Erythroblast (primary cell): ENCODE data around the gene CHID1.

Experiments used
- DNase-seq, 2 experiments: peaks; one replicate each; lab custom pipeline; 2025; lab: John Stamatoyannopoulos, UW
- GATA1 ChIP-seq: IDR thresholded peaks from 2 replicates; pipeline ENCODE4 v1.6.1; 2011; ENCODE audit warnings: low read depth, mild to moderate bottlenecking, control low read depth, low read length, moderate library complexity
- POLR2A ChIP-seq: IDR thresholded peaks from 2 replicates; pipeline ENCODE4 v1.6.1; 2011; ENCODE audit warnings: mild to moderate bottlenecking, low read length

CHID1 gene

GRCh38 chr11:827897-828192, 82.8 kb downstream of the CHID1 start, which contains the start of gene CRACR2B:
Gene CRACR2B (plus strand): TSS chr11:827919. CDS start chr11:828608, 689 bp downstream.
- DNase-seq: no peak
- TF ChIP-seq POLR2A (no peak), GATA1 (no peak)

GRCh38 chr11:827146-827896, 83.3 kb downstream of the CHID1 start:
- DNase-seq: no peak
- TF ChIP-seq POLR2A (no peak), GATA1 (no peak)

- TF ChIP-seq POLR2A (no peak), GATA1 (no peak)
- no peak for DNase-seq
These were observed 83.8 kb downstream of the CHID1 start for GRCh38 chr11:826836-827145.

GRCh38 chr11:826227-826621, 84.4 kb downstream of the CHID1 start:
- TF ChIP-seq GATA1 (no peak), POLR2A (no peak)
- DNase-seq: no peak

GRCh38 chr11:825366-826226, 85.0 kb downstream of the CHID1 start:
- DNase-seq: no peak
- TF ChIP-seq POLR2A: no peak
- no peak for TF ChIP-seq GATA1

- no peak for TF ChIP-seq POLR2A
- TF ChIP-seq GATA1: no peak
- DNase-seq: no peak
These were observed 85.7 kb downstream of the CHID1 start for GRCh38 chr11:824942-825341.

GRCh38 chr11:824292-824880, 86.2 kb downstream of the CHID1 start:
- DNase-seq: no peak
- no peak for TF ChIP-seq GATA1
- no peak for TF ChIP-seq POLR2A

- DNase-seq: no peak
- no peak for TF ChIP-seq POLR2A
- TF ChIP-seq GATA1: no peak
These were observed 86.9 kb downstream of the CHID1 start for GRCh38 chr11:823441-824291.

GRCh38 chr11:821512-822371, 88.9 kb downstream of the CHID1 start:
- TF ChIP-seq POLR2A (no peak), GATA1 (no peak)
- no peak for DNase-seq

GRCh38 chr11:820655-821511, 89.7 kb downstream of the CHID1 start:
- DNase-seq: no peak
- TF ChIP-seq POLR2A (no peak), GATA1 (no peak)

- peak; percentile 93 for DNase-seq
- no peak for TF ChIP-seq POLR2A
- TF ChIP-seq GATA1: no peak
These were observed 90.5 kb downstream of the CHID1 start for GRCh38 chr11:819943-820649.
